Peyer's patch (tissue), 4 donors: ENCODE results near the gene STRIT1.

Experiments
- POLR2A ChIP-seq, 2 donors: fragments of 450-650 bp; IDR thresholded peaks; one replicate each; pipeline ENCODE4 v1.5.1; 2017; ENCODE audit warnings: antibody characterized with exemption in 2 of 2, mild to moderate bottlenecking in 2 of 2, moderate library complexity in 2 of 2
- TF ChIP-seq, protein P1 (sequence below), 6 experiments: fragments of 450-650 bp in 4 of 6; fragments of 200-600 bp in 2 of 6; sonication (generic) in 1 of 6; IDR thresholded peaks; one replicate each; pipeline ENCODE4 v1.5.1; 2017 to 2019; ENCODE audit warnings: antibody characterized with exemption in 6 of 6, mild to moderate bottlenecking in 3 of 6, moderate library complexity in 1 of 6

DNA sequence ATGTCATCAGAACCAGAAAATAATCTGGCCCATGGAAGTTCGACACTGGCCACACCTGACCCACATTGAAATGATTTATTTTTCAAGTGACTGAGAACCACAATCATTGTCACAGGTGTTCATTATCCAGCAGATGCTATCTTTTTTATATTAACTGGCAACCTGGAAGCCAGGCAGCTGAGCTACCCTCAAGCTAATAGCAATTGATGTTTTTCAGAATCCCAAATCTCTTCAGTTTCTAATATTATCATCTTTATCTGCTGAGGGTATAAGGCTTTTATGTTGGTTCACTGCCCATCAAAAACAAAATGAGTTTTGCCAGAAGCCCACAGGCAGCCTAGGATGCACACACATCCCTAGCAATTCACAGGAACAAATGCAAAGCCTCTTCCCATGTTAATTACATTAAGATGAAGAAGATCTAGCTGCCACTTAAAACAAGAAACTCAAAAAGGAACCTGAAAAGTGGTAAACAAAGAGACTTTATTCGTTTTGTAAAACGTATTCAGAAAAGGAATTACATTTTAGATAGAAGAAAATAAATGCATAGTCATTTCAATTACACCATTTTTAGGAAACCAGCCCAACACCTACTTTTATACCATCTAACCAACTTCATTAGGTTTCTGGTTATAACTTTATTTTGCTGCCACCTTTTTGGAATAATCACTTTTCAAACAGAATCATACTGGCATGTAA is 40.9 kb upstream of the STRIT1 start:
- TF ChIP-seq, protein P1, sequence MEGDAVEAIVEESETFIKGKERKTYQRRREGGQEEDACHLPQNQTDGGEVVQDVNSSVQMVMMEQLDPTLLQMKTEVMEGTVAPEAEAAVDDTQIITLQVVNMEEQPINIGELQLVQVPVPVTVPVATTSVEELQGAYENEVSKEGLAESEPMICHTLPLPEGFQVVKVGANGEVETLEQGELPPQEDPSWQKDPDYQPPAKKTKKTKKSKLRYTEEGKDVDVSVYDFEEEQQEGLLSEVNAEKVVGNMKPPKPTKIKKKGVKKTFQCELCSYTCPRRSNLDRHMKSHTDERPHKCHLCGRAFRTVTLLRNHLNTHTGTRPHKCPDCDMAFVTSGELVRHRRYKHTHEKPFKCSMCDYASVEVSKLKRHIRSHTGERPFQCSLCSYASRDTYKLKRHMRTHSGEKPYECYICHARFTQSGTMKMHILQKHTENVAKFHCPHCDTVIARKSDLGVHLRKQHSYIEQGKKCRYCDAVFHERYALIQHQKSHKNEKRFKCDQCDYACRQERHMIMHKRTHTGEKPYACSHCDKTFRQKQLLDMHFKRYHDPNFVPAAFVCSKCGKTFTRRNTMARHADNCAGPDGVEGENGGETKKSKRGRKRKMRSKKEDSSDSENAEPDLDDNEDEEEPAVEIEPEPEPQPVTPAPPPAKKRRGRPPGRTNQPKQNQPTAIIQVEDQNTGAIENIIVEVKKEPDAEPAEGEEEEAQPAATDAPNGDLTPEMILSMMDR (IDR thresholded peaks at IDR 0.05) = no peak
- TF ChIP-seq POLR2A (IDR thresholded peaks at IDR 0.05) = no peak
